NOMO-1 (cell line): ENCODE measurements around the gene COL5A1.

Source experiments
- DNase-seq, 2 experiments: peaks; one replicate each; lab custom pipeline; 2025; ENCODE audit not compliant: unreplicated experiment in 2 of 2; lab: John Stamatoyannopoulos, UW

Gene COL5A1

DNA sequence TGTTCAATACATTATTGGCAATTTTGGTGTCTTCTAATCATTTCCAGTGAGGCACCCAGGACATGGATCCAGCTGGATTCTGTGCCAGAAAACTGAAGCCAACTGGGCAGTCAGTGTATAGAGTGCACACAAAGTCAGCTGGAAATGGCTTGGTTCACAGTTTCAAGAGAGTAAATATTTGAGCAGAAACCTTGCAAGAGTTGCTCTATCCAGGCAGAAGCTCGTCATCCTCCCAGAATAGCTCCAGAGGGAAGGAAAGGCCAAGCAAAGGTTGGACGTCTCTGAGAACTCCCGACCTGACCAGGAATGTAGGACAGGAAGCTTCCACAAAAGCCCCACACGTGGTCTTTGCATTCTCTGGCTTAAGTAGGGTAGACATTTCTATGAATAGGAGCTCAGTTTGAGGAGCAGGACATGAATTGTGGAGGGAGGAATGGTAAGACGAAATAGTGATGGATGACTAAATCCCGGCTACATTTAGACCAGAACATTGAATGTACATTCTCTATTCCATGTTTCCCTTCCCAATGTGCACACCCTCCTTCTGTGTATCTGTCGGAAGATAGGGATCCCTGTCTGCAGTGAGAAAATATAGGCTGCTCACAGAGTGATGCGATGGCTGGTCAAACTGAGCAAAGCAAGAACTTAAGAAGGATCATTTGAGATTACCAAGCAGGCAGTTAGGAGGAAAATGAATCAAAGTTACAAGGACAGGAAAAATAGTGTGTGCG, 166.3 kb downstream of the COL5A1 start:
- no peak for DNase-seq

DNA sequence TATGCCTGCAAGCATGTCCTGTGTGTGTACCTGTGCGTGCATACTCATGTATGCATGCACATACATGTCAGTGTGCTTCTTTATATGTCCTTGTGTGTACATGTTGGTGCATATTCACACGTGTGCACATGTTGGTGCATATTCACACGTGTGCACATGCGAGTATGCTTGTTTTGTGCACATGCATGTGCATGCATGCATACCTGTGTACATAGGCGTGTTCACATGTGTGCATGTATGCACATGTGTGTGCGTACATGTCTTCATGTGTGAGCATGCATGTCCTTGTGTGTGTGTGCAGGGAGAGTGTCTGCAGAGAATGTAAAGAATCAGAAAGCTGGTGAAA, 166.8 kb downstream of the COL5A1 start:
- no peak for DNase-seq

DNA sequence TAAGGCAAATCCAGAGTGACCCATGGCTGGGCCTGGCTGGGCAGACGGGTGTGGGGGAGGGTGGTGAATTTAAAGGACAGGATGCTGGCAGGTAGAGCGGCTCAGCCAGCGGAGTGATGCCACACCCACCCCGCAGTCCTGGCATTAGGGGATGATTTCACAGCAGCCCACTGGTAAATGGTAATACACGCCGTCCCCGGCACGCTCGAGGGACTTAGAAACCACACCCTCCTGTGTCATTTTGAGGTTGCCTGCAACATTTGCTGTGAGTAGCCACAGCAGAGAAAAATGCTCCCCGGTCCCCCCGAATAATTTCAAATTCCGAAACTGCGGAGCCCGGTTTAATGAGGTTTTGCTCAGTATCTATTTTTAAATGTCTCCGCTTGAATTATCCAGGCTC, 167.7 kb downstream of the COL5A1 start:
- no peak for DNase-seq

DNA sequence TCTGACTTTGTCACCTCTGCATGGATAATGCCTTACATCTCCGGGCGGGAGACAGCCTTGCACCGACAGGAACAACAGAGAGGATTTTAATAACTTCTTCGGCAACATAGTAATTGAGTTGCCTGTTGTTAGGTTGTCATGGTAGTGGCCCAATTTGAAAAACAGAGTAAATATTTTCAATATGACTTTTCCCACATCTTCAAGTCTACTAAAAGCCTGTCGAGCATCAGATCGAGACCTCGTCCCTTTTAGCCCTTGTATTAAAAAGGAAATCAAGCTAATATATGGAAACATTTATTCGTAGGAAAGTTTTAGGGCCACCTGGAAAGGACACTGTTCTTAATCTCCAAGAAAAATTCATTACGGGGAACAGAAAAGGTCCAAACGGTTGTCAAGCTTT, 168.2 kb downstream of the COL5A1 start:
- DNase-seq, result no peak

DNA sequence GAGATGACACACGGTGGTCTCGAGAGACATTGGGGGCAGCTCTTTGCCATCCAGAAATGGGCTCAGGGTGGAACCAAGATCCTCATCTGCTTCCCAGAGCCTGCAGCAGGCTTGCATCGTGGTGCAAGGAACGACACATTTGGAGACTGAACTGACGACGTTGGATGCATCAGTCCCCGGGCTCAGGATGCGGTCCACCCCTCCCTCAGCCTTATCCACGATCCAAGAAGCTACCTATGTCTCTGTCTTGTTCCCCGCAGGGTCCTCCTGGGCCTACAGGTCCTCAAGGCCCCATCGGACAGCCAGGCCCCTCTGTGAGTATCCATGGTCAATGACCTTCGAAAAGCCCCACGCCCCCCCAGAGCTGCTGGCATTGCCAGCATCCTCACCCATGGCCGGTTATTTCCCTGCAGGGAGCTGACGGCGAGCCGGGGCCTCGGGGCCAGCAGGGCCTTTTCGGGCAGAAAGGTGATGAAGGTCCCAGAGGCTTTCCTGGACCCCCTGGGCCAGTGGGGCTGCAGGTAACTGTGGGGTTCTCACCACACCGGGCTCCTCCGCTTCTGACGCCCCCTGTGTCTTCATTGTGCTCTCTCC, 169.6 kb downstream of the COL5A1 start:
- DNase-seq, result no peak

DNA sequence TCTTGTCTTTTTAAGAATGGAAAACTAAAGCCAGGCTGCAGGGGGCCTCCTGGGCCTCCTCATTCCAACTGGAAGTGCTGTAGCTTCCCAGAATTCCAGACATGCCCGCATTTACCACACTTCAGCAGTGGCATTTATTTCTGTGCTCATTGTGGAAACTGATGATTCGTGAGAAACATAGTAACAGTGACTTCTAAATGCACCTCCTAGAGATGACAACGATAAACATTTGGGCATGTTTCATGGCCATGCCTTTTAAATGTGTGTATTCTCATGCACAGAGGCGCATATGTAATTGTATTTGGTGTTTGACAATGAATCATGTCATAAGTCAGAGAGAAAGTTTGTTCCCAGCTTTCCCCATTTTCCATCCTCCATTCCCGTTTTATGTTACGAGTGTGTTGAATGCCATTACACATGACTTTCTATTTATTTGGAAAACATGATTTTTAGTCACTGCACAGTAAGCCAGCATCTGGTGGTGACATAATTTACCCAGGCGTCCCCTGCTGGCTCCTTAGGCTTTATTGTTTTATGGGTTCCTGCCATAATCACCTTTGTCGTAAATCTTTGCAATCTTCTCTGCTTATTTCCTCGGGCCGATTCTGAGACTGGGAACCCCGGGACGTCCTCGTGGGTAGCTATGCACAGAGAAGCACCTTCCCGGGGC, 170.2 kb downstream of the COL5A1 start:
- DNase-seq, result no peak

DNA sequence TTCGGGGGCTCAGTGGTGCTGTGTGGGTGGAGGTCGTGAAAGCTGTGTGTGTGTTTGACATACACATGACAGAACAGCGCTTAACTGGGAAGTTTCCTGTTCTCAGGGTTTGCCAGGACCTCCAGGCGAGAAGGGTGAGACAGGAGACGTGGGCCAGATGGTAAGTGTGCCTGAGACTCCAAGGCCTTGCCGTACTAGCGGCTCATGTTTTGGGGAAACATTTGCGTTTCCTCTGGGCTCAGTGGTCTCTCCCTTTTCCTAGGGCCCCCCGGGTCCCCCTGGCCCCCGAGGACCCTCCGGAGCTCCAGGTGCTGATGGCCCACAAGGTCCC, 170.7 kb downstream of the COL5A1 start:
- DNase-seq, result no peak

DNA sequence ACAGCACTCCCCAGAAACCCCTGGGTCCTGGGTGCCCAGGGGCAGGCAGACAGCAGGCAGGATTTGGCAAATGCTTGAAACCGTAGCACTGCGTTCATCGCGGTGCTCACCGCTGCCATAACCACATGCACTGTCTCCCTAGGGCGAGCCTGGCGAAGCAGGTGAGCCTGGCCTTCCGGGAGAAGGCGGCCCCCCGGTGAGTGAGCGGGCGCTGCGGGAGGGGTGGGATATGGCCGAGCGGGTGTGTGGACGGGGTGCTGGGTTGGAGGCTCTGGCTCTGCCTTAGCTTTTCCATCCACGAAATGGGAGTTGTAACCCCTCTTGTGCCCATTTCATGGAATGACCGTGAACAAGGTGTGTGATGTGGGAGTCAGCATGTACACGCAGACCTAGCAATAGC, 172.2 kb downstream of the COL5A1 start:
- no peak for DNase-seq

DNA sequence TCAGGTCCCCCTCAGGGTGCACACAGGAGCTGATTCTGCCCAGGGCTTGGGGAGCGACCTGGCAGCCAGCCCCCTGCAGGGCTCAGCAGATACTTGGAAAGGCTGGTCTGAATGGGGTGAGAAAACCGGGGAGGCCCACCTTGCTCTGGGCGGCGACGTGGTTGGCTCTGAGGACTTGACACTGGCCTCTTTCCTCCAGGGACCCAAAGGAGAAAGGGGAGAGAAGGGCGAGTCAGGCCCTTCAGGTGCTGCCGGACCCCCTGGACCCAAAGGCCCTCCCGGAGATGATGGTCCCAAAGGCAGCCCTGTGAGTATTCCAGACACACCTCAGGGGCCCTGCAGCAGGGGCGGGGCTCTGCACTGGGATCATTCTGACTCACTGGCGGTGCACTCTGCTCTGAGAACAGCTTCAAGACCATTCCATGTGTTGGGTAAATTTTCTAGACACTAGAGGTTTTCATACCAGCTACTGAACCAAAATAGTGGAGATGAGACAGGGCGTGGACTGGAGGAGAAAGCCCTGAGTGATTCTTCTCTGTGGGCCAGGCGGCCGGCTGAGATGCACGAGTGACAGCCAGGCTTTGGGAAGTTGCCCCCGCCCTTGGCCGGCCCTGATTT, 173.1 kb downstream of the COL5A1 start:
- no peak for DNase-seq

DNA sequence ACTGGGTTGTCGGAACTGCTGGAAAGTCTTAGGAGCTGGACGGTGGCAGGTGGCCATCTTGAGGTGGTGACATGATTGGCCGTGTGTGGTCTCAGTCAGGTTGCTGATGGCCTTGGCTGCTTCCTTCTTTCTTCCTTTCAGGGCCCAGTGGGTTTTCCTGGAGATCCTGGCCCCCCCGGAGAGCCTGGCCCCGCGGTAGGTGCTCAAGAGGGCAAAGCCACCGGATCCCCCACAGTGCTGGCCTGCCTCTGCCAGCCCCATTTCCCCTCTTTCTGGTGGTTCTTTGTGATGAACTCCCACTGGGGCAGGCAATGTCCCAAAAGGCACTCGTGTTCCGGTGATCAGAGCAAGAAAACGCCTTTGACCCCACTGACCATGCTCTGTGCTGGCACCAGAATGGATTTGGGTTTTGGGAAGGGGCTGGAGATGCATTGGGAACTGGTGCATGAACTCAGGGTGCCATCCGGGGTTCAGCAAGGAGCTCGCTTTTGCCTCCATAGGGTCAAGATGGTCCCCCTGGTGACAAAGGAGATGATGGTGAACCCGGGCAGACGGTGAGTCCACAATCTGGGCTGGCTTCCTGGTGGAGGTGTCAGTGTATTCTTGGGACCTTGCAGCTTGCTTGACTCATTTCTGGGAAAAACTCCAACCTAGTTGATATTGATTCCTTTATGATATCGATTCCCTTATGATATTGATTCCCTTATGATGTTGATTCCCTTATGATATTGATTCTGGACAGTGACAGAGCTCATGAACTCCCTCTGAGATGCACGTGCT, 174.0 kb downstream of the COL5A1 start:
- no peak for DNase-seq

DNA sequence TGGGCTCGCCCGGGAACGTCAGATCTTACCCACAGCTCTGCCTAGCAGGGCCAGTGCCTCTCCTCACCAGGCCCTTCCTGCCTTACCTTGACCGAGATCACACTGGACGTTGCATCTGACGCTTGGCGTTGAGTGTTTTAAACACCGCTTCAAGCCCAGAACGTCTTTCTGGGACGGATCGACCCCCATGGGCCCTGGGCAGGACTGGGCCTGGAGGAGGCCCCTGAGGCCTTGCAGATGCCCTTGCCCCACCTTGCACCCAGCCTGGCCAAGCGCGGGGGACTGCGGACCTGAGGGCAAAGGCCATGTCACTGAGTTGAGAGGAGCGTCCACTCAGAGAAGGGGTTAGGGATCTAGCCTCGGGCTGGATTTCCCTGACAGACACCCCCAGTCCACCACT, 174.7 kb downstream of the COL5A1 start:
- no peak for DNase-seq

DNA sequence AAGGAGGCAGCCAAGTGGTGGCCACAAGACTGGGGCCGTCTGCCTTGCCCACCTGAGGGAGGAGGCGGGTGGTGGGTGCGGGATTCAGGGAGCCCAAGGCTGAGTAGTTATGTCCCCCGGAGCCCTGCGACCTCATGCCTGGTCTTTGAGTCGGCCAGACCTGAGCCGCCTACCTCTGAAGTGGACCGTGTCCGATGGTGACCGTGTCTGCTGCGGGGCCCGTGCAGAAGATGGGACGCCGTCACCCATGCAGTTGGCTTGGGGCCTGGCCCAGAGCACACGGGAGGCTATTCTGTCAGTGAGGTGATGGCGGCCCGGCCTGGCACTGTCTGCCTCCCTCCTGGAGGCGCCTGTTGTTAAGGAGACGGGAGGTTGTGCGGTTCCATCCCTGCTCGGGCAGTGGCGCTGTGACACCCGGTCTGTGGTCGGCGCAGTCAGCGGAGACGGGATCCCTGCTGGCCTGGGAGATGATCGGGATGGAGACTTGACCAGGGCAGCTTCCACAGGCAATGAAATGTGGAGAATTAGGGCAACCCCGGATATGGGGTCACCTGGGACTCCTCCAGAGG, 176.5 kb downstream of the COL5A1 start:
- DNase-seq, result no peak

DNA sequence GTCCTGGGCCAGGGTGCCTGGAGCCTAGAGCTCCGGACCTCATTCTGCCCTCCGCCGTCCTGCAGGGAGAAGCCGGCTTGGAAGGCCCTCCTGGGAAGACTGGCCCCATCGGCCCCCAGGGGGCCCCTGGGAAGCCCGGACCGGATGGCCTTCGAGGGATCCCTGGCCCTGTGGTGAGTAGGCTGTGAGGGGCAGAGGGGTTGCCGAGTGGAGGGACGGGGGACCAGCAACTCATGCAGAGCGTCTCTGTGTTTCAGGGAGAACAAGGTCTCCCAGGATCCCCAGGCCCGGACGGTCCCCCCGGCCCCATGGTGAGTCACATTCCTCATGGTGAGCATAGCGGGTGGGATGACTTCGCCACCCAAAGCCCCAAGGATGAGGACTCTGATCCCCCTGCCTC, 177.0 kb downstream of the COL5A1 start:
- no peak for DNase-seq

DNA sequence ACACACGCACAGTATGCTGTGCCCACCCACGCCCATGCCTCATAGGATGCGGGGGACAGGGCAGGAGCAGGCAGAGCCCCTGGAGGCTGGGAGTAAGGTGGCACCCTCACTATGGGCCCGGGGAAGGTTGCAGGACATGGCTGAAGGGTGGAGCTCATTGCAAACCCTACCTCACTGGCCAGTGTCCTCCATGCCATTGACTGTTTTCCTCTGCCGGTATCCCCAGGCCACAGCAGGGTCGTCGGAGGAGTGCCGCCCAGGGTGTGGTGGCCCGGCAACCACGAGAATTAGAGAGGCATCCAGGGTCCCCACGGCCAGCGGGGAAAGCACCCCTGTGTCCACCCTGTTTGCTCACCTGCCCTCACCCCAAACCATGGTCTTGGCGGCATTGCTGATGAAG, 179.3 kb downstream of the COL5A1 start:
- no peak for DNase-seq

DNA sequence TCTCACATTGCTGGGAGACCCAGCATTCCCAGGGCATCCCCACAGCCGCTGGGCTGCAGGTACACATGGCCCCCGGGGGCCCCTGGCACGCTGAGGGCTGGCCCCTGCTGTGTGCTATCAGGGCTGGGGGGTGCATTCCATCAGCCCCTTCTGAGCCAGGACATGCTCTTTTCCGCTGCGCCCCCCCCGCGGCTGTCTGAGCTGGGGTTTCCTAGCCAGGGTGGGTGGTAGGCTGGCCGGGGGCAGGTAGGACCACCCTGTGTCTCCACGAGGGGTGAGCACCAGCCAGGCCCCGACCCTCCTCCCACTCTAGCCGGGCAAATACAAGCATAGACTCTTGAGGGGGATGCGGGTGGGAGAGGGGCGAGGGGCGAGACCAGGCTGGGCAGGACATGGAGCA, 180.9 kb downstream of the COL5A1 start:
- no peak for DNase-seq

DNA sequence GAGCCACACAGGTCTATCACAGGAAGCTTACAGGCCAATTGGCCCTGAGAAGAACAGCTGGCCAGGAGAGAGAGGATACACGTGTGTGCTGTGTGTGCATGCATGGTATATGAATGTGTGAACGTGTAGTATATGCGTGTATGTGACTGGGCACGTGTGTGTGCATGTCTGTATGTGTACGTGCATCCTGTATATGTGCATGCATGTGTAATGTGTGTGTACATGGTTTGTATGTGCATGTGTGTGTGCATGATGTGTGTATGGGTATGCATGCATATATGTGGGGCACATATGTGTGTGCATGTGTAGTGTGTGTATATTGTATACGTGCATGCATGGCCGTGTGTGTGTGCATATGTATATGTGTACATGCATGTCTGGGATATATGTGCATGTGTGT, 182.0 kb downstream of the COL5A1 start:
- DNase-seq, result no peak

DNA sequence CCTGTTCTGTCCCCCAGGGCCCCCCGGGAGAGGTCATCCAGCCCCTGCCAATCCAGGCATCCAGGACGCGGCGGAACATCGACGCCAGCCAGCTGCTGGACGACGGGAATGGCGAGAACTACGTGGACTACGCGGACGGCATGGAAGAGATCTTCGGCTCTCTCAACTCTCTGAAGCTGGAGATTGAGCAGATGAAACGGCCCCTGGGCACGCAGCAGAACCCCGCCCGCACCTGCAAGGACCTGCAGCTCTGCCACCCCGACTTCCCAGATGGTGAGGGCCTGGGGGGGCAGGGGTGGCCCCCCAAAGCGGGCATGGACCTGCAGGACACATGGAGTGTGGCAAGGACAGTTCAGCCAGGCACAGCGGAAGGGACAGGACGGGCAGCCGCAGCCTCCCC, 183.0 kb downstream of the COL5A1 start:
- DNase-seq, result no peak

DNA sequence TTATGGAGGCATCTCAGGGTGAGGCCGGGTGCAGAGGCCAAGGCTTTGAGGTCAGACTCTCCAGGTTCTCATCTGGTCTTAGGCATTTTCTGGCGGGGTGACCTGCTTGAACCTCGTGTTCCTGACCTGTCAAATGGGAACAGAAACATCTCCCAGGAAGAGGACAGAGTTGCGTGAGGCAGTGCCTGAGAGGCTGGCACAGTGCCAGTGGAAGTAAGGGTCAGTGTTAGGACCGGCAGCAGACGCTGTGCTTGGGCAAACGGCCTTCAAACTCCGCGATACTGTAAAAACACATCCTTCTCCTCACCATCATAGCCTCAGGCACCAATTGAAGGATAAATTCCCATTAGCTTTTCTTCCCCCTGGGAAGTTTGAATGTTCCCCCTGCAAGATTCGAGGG, 183.4 kb downstream of the COL5A1 start:
- DNase-seq, result no peak

DNA sequence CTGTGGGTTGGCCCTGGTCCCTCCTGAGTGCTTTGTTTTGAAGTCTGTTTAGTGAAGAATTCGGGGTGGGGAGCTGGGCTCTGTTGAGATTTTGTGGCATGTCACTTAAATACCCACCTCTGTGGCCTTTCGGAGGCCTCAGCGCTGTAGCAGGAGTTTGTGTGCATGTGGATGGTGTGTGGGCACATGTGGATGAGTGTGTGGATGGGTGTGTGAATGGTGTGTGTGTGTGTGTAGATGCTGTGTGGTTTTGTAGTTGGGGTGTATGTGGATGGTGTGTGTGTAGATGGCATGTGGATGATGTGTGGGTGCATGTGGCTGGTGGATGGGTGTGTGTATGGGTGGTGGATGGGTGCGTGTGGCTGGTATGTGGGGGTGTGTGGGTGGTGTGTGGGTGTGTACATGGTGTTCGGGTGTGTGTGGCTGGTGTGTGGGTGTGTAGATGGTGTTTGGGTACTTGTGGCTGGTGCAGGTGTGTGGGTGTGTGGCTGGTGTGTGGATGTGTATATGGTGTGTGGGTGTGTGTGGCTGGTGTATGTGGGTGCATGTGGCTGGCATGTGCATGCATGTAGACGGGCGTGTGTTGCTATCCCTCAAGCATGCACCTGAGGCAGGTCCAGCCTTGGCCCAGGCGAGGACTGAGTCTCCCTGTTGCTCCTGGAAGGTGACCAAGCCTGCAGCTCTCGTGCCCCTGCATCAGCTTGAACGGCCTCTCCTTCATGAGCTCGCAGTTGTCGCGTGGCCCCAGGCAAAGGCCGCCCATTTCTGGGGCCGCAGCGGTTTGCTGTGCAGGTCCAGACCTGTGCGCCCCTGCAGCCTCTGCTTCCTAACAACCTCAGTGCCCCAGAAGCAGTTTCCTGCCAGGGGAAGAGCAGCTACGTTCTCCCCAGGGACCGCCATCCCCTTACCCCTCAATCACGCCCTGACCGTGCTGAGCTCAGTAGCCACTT, 185.0 kb downstream of the COL5A1 start:
- DNase-seq, result no peak

DNA sequence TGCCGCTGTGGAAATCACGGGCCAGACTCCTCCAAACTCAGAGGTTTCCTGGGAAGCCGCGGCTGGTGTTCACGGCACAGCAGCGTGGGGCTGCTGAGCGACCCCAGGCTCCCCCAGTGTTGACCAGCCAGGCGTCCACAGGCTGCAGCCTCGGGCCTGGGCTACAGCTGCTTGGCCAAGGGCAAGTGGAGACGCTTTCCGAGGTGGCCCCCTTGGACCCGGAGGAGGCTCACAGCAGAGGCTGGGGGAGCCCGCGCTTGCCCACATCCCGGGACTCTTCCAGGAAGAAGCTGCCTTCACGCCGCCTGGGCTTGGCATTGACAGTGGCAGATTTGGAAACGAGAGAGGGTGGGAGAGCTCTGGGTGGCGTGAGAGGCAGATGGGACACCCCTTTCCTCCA, 186.0 kb downstream of the COL5A1 start:
- DNase-seq, result no peak
